ENCODE measurements around the gene IGFL4. TPM values are rescaled to one million over a fixed set of nuclear protein-coding genes. Genes with fewer than 3 reads are reported as not detected.
A peak's percentile ranks its signal among the peaks of the same experiment; 100 is the strongest.

IGFL4 gene
- total RNA-seq, 2 donors from 2014 or later: not detected

- Mint-ChIP-seq H3K27ac (no peak overlapping the region), H3K27me3 (ENCODE audit: low read depth) (peaks cover 88% of the 10 kb centered on the region), H3K36me3 (ENCODE audit: insufficient read depth in 2 of 2) (peaks cover 0 to 2% of the 10 kb centered on the region in 2 donors), H3K4me1 (ENCODE audit: low read depth) (peaks cover 12% of the 10 kb centered on the region), H3K9me3 (no peaks in the 10 kb centered on the region), H3K4me3 (peak overlapping the region in 1 of 2 donors; percentile 51)
- DNase-seq: no peak
- ATAC-seq (replicated peaks in 1 of 2): no peak
These were observed 35.5 kb upstream of the IGFL4 start for GRCh38 chr19:46076031-46076880.

GRCh38 chr19:46073268-46073922 is 32.6 kb upstream of the IGFL4 start:
- no peak for DNase-seq
- H3K4me3 Mint-ChIP-seq: no peak overlapping the region
- H3K27me3 Mint-ChIP-seq (ENCODE audit: low read depth): peaks cover 89% of the 10 kb centered on the region
- no peaks in the 10 kb centered on the region for H3K36me3 Mint-ChIP-seq (ENCODE audit: insufficient read depth in 2 of 2)
- H3K4me1 Mint-ChIP-seq (ENCODE audit: low read depth): peaks cover 13% of the 10 kb centered on the region
- H3K9me3 Mint-ChIP-seq: no peaks in the 10 kb centered on the region
- no peak for ATAC-seq (replicated peaks in 1 of 2)
- no peak overlapping the region for H3K27ac Mint-ChIP-seq

- Mint-ChIP-seq H3K27me3 (ENCODE audit: low read depth) (peaks cover 89% of the 10 kb centered on the region), H3K36me3 (ENCODE audit: insufficient read depth in 2 of 2) (no peaks in the 10 kb centered on the region), H3K4me1 (ENCODE audit: low read depth) (peaks cover 6% of the 10 kb centered on the region), H3K27ac (no peak overlapping the region), H3K9me3 (no peaks in the 10 kb centered on the region), H3K4me3 (no peak overlapping the region)
- ATAC-seq (replicated peaks in 1 of 2) (no peak), DNase-seq (no peak)
These were observed 29.1 kb upstream of the IGFL4 start for GRCh38 chr19:46069806-46070341.

- DNase-seq (no peak), ATAC-seq (replicated peaks in 1 of 2) (no peak)
- Mint-ChIP-seq H3K4me3 (no peak overlapping the region), H3K27ac (no peak overlapping the region), H3K27me3 (ENCODE audit: low read depth) (peaks cover 90% of the 10 kb centered on the region), H3K4me1 (ENCODE audit: low read depth) (peaks cover 6% of the 10 kb centered on the region), H3K36me3 (ENCODE audit: insufficient read depth in 2 of 2) (no peaks in the 10 kb centered on the region), H3K9me3 (no peaks in the 10 kb centered on the region)
These were observed 27.8 kb upstream of the IGFL4 start for GRCh38 chr19:46068345-46069258.

GRCh38 chr19:46067691-46068090 is 26.9 kb upstream of the IGFL4 start:
- no peak for ATAC-seq (replicated peaks in 1 of 2)
- peaks cover 89% of the 10 kb centered on the region for H3K27me3 Mint-ChIP-seq (ENCODE audit: low read depth)
- H3K4me3 Mint-ChIP-seq: no peak overlapping the region
- no peak overlapping the region for H3K27ac Mint-ChIP-seq
- H3K9me3 Mint-ChIP-seq: no peaks in the 10 kb centered on the region
- no peak for DNase-seq
- H3K4me1 Mint-ChIP-seq (ENCODE audit: low read depth): peaks cover 6% of the 10 kb centered on the region
- no peaks in the 10 kb centered on the region for H3K36me3 Mint-ChIP-seq (ENCODE audit: insufficient read depth in 2 of 2)

GRCh38 chr19:46066471-46066870 is 25.7 kb upstream of the IGFL4 start:
- H3K36me3 Mint-ChIP-seq (ENCODE audit: insufficient read depth in 2 of 2): peaks cover 0 to 2% of the 10 kb centered on the region in 2 donors
- no peak overlapping the region for H3K4me3 Mint-ChIP-seq
- DNase-seq (no peak), ATAC-seq (replicated peaks in 1 of 2) (no peak)
- H3K4me1 Mint-ChIP-seq (ENCODE audit: low read depth): peaks cover 6% of the 10 kb centered on the region
- H3K9me3 Mint-ChIP-seq: peaks cover 0 to 2% of the 10 kb centered on the region in 2 donors
- peaks cover 91% of the 10 kb centered on the region for H3K27me3 Mint-ChIP-seq (ENCODE audit: low read depth)
- H3K27ac Mint-ChIP-seq: no peak overlapping the region

GRCh38 chr19:46065486-46066071 is 24.8 kb upstream of the IGFL4 start:
- peaks cover 88% of the 10 kb centered on the region for H3K27me3 Mint-ChIP-seq (ENCODE audit: low read depth)

GRCh38 chr19:46063201-46063600 is 22.4 kb upstream of the IGFL4 start:
- ATAC-seq (replicated peaks in 1 of 2) (no peak), DNase-seq (no peak)
- no peak overlapping the region for H3K27ac Mint-ChIP-seq
- peaks cover 1 to 12% of the 10 kb centered on the region in 2 donors for H3K36me3 Mint-ChIP-seq (ENCODE audit: insufficient read depth in 2 of 2)
- H3K27me3 Mint-ChIP-seq (ENCODE audit: low read depth): peaks cover 88% of the 10 kb centered on the region
- peaks cover 2 to 5% of the 10 kb centered on the region in 2 donors for H3K9me3 Mint-ChIP-seq
- no peaks in the 10 kb centered on the region for H3K4me1 Mint-ChIP-seq (ENCODE audit: low read depth)
- no peak overlapping the region for H3K4me3 Mint-ChIP-seq

More at GRCh38 chr19:46065486-46066071, 24.8 kb upstream of the IGFL4 start:
- DNase-seq (no peak), ATAC-seq (replicated peaks in 1 of 2) (no peak)
- H3K9me3 Mint-ChIP-seq: peaks cover 2% of the 10 kb centered on the region in 2 donors
- H3K36me3 Mint-ChIP-seq (ENCODE audit: insufficient read depth in 2 of 2): peaks cover 0 to 8% of the 10 kb centered on the region in 2 donors
- peaks cover 6% of the 10 kb centered on the region for H3K4me1 Mint-ChIP-seq (ENCODE audit: low read depth)
- no peak overlapping the region for H3K4me3 Mint-ChIP-seq
- H3K27ac Mint-ChIP-seq: no peak overlapping the region

- ATAC-seq (replicated peaks in 1 of 2): no peak
These were observed 19.2 kb upstream of the IGFL4 start for GRCh38 chr19:46060012-46060411.

GRCh38 chr19:46058778-46059177 is 18.0 kb upstream of the IGFL4 start:
- Mint-ChIP-seq H3K4me3 (no peak overlapping the region), H3K27ac (no peak overlapping the region), H3K27me3 (ENCODE audit: low read depth) (peaks cover 83% of the 10 kb centered on the region), H3K9me3 (peaks cover 2 to 5% of the 10 kb centered on the region in 2 donors), H3K36me3 (ENCODE audit: insufficient read depth in 2 of 2) (peaks cover 1 to 12% of the 10 kb centered on the region in 2 donors), H3K4me1 (ENCODE audit: low read depth) (no peaks in the 10 kb centered on the region)
- ATAC-seq (replicated peaks in 1 of 2) (no peak), DNase-seq (no peak)

More at GRCh38 chr19:46060012-46060411, 19.2 kb upstream of the IGFL4 start:
- Mint-ChIP-seq H3K9me3 (peaks cover 2 to 5% of the 10 kb centered on the region in 2 donors), H3K27ac (no peak overlapping the region), H3K27me3 (ENCODE audit: low read depth) (peaks cover 83% of the 10 kb centered on the region), H3K4me1 (ENCODE audit: low read depth) (no peaks in the 10 kb centered on the region), H3K4me3 (no peak overlapping the region), H3K36me3 (ENCODE audit: insufficient read depth in 2 of 2) (peaks cover 1 to 12% of the 10 kb centered on the region in 2 donors)
- no peak for DNase-seq

GRCh38 chr19:46056536-46056935 is 15.7 kb upstream of the IGFL4 start:
- Mint-ChIP-seq H3K27ac (no peak overlapping the region), H3K27me3 (ENCODE audit: low read depth) (peaks cover 71% of the 10 kb centered on the region), H3K9me3 (peaks cover 2 to 3% of the 10 kb centered on the region in 2 donors), H3K4me1 (ENCODE audit: low read depth) (no peaks in the 10 kb centered on the region), H3K36me3 (ENCODE audit: insufficient read depth in 2 of 2) (peaks cover 1 to 10% of the 10 kb centered on the region in 2 donors), H3K4me3 (no peak overlapping the region)
- no peak for ATAC-seq (replicated peaks in 1 of 2)
- DNase-seq: no peak

GRCh38 chr19:46052896-46053295 is 12.1 kb upstream of the IGFL4 start:
- Mint-ChIP-seq H3K36me3 (ENCODE audit: insufficient read depth in 2 of 2) (no peaks in the 10 kb centered on the region), H3K27me3 (ENCODE audit: low read depth) (peaks cover 71% of the 10 kb centered on the region), H3K27ac (no peak overlapping the region), H3K4me3 (no peak overlapping the region), H3K4me1 (ENCODE audit: low read depth) (no peaks in the 10 kb centered on the region), H3K9me3 (no peaks in the 10 kb centered on the region)
- DNase-seq (no peak), ATAC-seq (replicated peaks in 1 of 2) (no peak)

All from activated T-cell treated with anti-CD3 and anti-CD28 coated beads, Interleukin-2, amount 50 U/mL, for 72 hours (primary cell).